ENCODE data around the gene NBAS.
A peak's percentile ranks its signal among the peaks of the same experiment; 100 is the strongest.

Gene NBAS

GRCh38 chr2:15588329-15588919 is 27.3 kb upstream of the NBAS start:
- peak; percentile 27 for DNase-seq

- DNase-seq = no peak
Measured at GRCh38 chr2:15584767-15585469, 23.8 kb upstream of the NBAS start.

- no peak for DNase-seq
Measured at GRCh38 chr2:15584316-15584715, 23.2 kb upstream of the NBAS start.

- no peak for DNase-seq
Measured at GRCh38 chr2:15583826-15584225, 22.7 kb upstream of the NBAS start.

GRCh38 chr2:15582710-15583357 is 21.7 kb upstream of the NBAS start:
- DNase-seq = no peak

- no peak for DNase-seq
Measured at GRCh38 chr2:15580451-15580850, 19.3 kb upstream of the NBAS start.

GRCh38 chr2:15579641-15580040 is 18.5 kb upstream of the NBAS start:
- DNase-seq = no peak

- DNase-seq = peak; percentile 52
Measured at GRCh38 chr2:15577071-15577735, 16.1 kb upstream of the NBAS start.

GRCh38 chr2:15571729-15572128 is 10.6 kb upstream of the NBAS start:
- DNase-seq = no peak

GRCh38 chr2:15570104-15570503 is 9.0 kb upstream of the NBAS start:
- DNase-seq = no peak

- DNase-seq = no peak
Measured at GRCh38 chr2:15568874-15569273, 7.7 kb upstream of the NBAS start.

GRCh38 chr2:15566912-15567311 is 5.8 kb upstream of the NBAS start:
- no peak for DNase-seq

GRCh38 chr2:15565994-15566671 is 5.0 kb upstream of the NBAS start:
- no peak for DNase-seq

- no peak for DNase-seq
Measured at GRCh38 chr2:15565392-15565791, 4.3 kb upstream of the NBAS start.

- no peak for DNase-seq
Measured at GRCh38 chr2:15563227-15564100, 2.3 kb upstream of the NBAS start.

GRCh38 chr2:15562354-15563031 is 1.4 kb upstream of the NBAS start:
- no peak for DNase-seq

- peak; percentile 30 for DNase-seq
Measured at GRCh38 chr2:15561574-15562344, 625 bp upstream of the NBAS start.

- no peak for DNase-seq
Measured at GRCh38 chr2:15560140-15560987, 770 bp downstream of the NBAS start.

GRCh38 chr2:15559379-15560139 is 1.6 kb downstream of the NBAS start:
- no peak for DNase-seq
